IgD-negative memory B cell (primary cell): ENCODE data around the gene DERL3. TPM values are rescaled to one million over a fixed set of nuclear protein-coding genes. Genes with fewer than 3 reads are reported as not detected.

Experiments used
- H3K27ac Mint-ChIP-seq, 3 donors: one replicate each; pipeline ENCODE4 v1.8.0; 2020 to 2022; ENCODE audit warnings: mild to moderate bottlenecking in 3 of 3, mixed read lengths in 3 of 3, moderate library complexity in 1 of 3
- H3K27me3 Mint-ChIP-seq: one replicate; pipeline ENCODE4 v1.8.0; 2021; ENCODE audit warnings: mixed read lengths
- H3K36me3 Mint-ChIP-seq: one replicate; pipeline ENCODE4 v1.8.0; 2020; ENCODE audit warnings: mild to moderate bottlenecking, mixed read lengths
- H3K4me1 Mint-ChIP-seq, 3 donors: one replicate each; pipeline ENCODE4 v1.8.0; 2020 to 2022; ENCODE audit warnings: mixed read lengths in 3 of 3, mild to moderate bottlenecking in 1 of 3
- H3K4me3 Mint-ChIP-seq, 4 donors: one replicate each; pipeline ENCODE4 v1.8.0; 2020 to 2022; ENCODE audit warnings: mild to moderate bottlenecking in 4 of 4, mixed read lengths in 4 of 4, moderate library complexity in 3 of 4
- H3K9me3 Mint-ChIP-seq, 3 donors: one replicate each; pipeline ENCODE4 v1.8.0; 2020 to 2021; ENCODE audit warnings: mixed read lengths in 3 of 3, mild to moderate bottlenecking in 1 of 3
- polyA plus RNA-seq: library from polyadenylated mRNA; unstranded; fragments of 300-500 nt; fragmentation: Illumina TruSeq; gene quantifications from one replicate; pipeline ENCODE4 v1.2.3, GENCODE V29; 2021

DERL3 gene
- polyA plus RNA-seq, 1 donor from 2014 or later, result 49.4 TPM

GRCh38 chr22:23856721-23857605 is 18.2 kb upstream of the DERL3 start:
- Mint-ChIP-seq H3K27me3 (no peaks in the 10 kb centered on the region), H3K4me3 (peak overlapping the region; percentile 91 to 99 (median 95)), H3K9me3 (no peaks in the 10 kb centered on the region), H3K4me1 (peaks cover 4 to 14% (median 12%) of the 10 kb centered on the region in 3 donors), H3K36me3 (no peaks in the 10 kb centered on the region), H3K27ac (peak overlapping the region; percentile 89 to 96 (median 96))

- H3K9me3 Mint-ChIP-seq, result no peaks in the 10 kb centered on the region
- H3K36me3 Mint-ChIP-seq, result no peaks in the 10 kb centered on the region
- peak overlapping the region; percentile 48 to 91 (median 80) for H3K4me3 Mint-ChIP-seq
- peak overlapping the region in 1 of 3 donors; percentile 90 for H3K27ac Mint-ChIP-seq
- H3K4me1 Mint-ChIP-seq, result peaks cover 33 to 43% (median 41%) of the 10 kb centered on the region in 3 donors
- H3K27me3 Mint-ChIP-seq, result peaks cover 1% of the 10 kb centered on the region
Observed at GRCh38 chr22:23850136-23850611, 11.4 kb upstream of the DERL3 start.

GRCh38 chr22:23849009-23850006 is 10.5 kb upstream of the DERL3 start:
- Mint-ChIP-seq H3K4me1 (peaks cover 41 to 52% (median 48%) of the 10 kb centered on the region in 3 donors), H3K27ac (peak overlapping the region in 2 of 3 donors; percentile 23 to 90), H3K9me3 (no peaks in the 10 kb centered on the region)

GRCh38 chr22:23847991-23848864 is 9.4 kb upstream of the DERL3 start:
- peaks cover 46 to 55% (median 54%) of the 10 kb centered on the region in 3 donors for H3K4me1 Mint-ChIP-seq
- H3K36me3 Mint-ChIP-seq, result no peaks in the 10 kb centered on the region
- H3K9me3 Mint-ChIP-seq, result no peaks in the 10 kb centered on the region
- peak overlapping the region; percentile 62 to 90 (median 67) for H3K27ac Mint-ChIP-seq
- H3K4me3 Mint-ChIP-seq, result peak overlapping the region; percentile 25 to 92 (median 78)
- H3K27me3 Mint-ChIP-seq, result peaks cover 1% of the 10 kb centered on the region

More at GRCh38 chr22:23849009-23850006, 10.5 kb upstream of the DERL3 start:
- H3K4me3 Mint-ChIP-seq, result peak overlapping the region in 2 of 4 donors; percentile 72 to 87
- H3K36me3 Mint-ChIP-seq, result no peaks in the 10 kb centered on the region
- H3K27me3 Mint-ChIP-seq, result peaks cover 1% of the 10 kb centered on the region

- Mint-ChIP-seq H3K36me3 (no peaks in the 10 kb centered on the region), H3K27ac (peak overlapping the region; percentile 62 to 90 (median 67)), H3K9me3 (no peaks in the 10 kb centered on the region), H3K4me1 (peaks cover 53 to 61% (median 54%) of the 10 kb centered on the region in 3 donors), H3K27me3 (peaks cover 1% of the 10 kb centered on the region), H3K4me3 (peak overlapping the region in 3 of 4 donors; percentile 76 to 92 (median 81))
Observed at GRCh38 chr22:23847310-23847920, 8.6 kb upstream of the DERL3 start.

- Mint-ChIP-seq H3K36me3 (no peaks in the 10 kb centered on the region), H3K27ac (peak overlapping the region in 2 of 3 donors; percentile 91 to 96), H3K27me3 (peaks cover 1% of the 10 kb centered on the region), H3K4me3 (peak overlapping the region in 3 of 4 donors; percentile 52 to 80 (median 80)), H3K4me1 (peaks cover 53 to 67% (median 59%) of the 10 kb centered on the region in 3 donors), H3K9me3 (no peaks in the 10 kb centered on the region)
Observed at GRCh38 chr22:23846081-23846469, 7.3 kb upstream of the DERL3 start.

GRCh38 chr22:23845265-23846080 is 6.7 kb upstream of the DERL3 start:
- no peaks in the 10 kb centered on the region for H3K9me3 Mint-ChIP-seq
- peaks cover 1% of the 10 kb centered on the region for H3K27me3 Mint-ChIP-seq
- peaks cover 50 to 69% (median 57%) of the 10 kb centered on the region in 3 donors for H3K4me1 Mint-ChIP-seq
- peak overlapping the region; percentile 44 to 93 (median 80) for H3K4me3 Mint-ChIP-seq
- peak overlapping the region; percentile 89 to 96 (median 95) for H3K27ac Mint-ChIP-seq
- H3K36me3 Mint-ChIP-seq, result no peaks in the 10 kb centered on the region

- no peaks in the 10 kb centered on the region for H3K36me3 Mint-ChIP-seq
- peaks cover 1% of the 10 kb centered on the region for H3K27me3 Mint-ChIP-seq
- peak overlapping the region; percentile 93 to 96 (median 95) for H3K27ac Mint-ChIP-seq
- no peaks in the 10 kb centered on the region for H3K9me3 Mint-ChIP-seq
- H3K4me3 Mint-ChIP-seq, result peak overlapping the region; percentile 44 to 93 (median 84)
- H3K4me1 Mint-ChIP-seq, result peaks cover 50 to 69% (median 57%) of the 10 kb centered on the region in 3 donors
Observed at GRCh38 chr22:23844739-23845202, 6.0 kb upstream of the DERL3 start.

- Mint-ChIP-seq H3K27ac (peak overlapping the region in 2 of 3 donors; percentile 95 to 96), H3K4me1 (peaks cover 53 to 71% (median 62%) of the 10 kb centered on the region in 3 donors), H3K9me3 (no peaks in the 10 kb centered on the region), H3K4me3 (peak overlapping the region in 3 of 4 donors; percentile 33 to 74 (median 67)), H3K27me3 (peaks cover 3% of the 10 kb centered on the region), H3K36me3 (peaks cover 1% of the 10 kb centered on the region)
Observed at GRCh38 chr22:23842599-23842998, 3.8 kb upstream of the DERL3 start.

- Mint-ChIP-seq H3K36me3 (peaks cover 1% of the 10 kb centered on the region), H3K27ac (peak overlapping the region in 2 of 3 donors; percentile 80 to 89), H3K27me3 (peaks cover 1% of the 10 kb centered on the region), H3K4me1 (peaks cover 52 to 72% (median 66%) of the 10 kb centered on the region in 3 donors), H3K9me3 (no peaks in the 10 kb centered on the region), H3K4me3 (peak overlapping the region in 1 of 4 donors; percentile 86)
Observed at GRCh38 chr22:23841736-23842445, 3.1 kb upstream of the DERL3 start.

GRCh38 chr22:23841292-23841691 is 2.5 kb upstream of the DERL3 start:
- Mint-ChIP-seq H3K27me3 (peaks cover 1% of the 10 kb centered on the region), H3K4me1 (peaks cover 50 to 70% (median 66%) of the 10 kb centered on the region in 3 donors), H3K36me3 (peaks cover 1% of the 10 kb centered on the region), H3K9me3 (no peaks in the 10 kb centered on the region), H3K4me3 (peak overlapping the region in 2 of 4 donors; percentile 73 to 85), H3K27ac (peak overlapping the region in 2 of 3 donors; percentile 80 to 89)

GRCh38 chr22:23840026-23840425 is 1.2 kb upstream of the DERL3 start:
- H3K4me3 Mint-ChIP-seq, result peak overlapping the region; percentile 44 to 99 (median 80)
- peaks cover 49 to 68% (median 63%) of the 10 kb centered on the region in 3 donors for H3K4me1 Mint-ChIP-seq
- peak overlapping the region in 2 of 3 donors; percentile 82 to 89 for H3K27ac Mint-ChIP-seq
- peaks cover 1% of the 10 kb centered on the region for H3K27me3 Mint-ChIP-seq
- no peaks in the 10 kb centered on the region for H3K9me3 Mint-ChIP-seq
- peaks cover 1% of the 10 kb centered on the region for H3K36me3 Mint-ChIP-seq
